Measurements from ENCODE around the gene CAMSAP2. TPM values are rescaled to one million over a fixed set of nuclear protein-coding genes. Genes with fewer than 3 reads are reported as not detected.

Gene CAMSAP2
- polyA plus RNA-seq, 1 of the 3 experiments (the other 2 are of a cell fraction): 5.5 TPM

- no peak for TF ChIP-seq FOXM1 (IDR thresholded peaks at IDR 0.05; ENCODE audit: low read depth)
- no peak for TF ChIP-seq MEF2A (IDR thresholded peaks at IDR 0.05; ENCODE audit: borderline replicate concordance, low read depth)
- no peak for TF ChIP-seq FOXJ3 (CRISPR knock-in tag; IDR thresholded peaks at IDR 0.05)
- TF ChIP-seq GATA2 (CRISPR knock-in tag; IDR thresholded peaks at IDR 0.05): no peak
- no peak for TF ChIP-seq POLR2AphosphoS5 (IDR thresholded peaks at IDR 0.05; ENCODE audit: low read depth, low read length)
- TF ChIP-seq TCF12 (IDR thresholded peaks at IDR 0.05): no peak
- no peak for TF ChIP-seq ELF1 (IDR thresholded peaks at IDR 0.05)
- TF ChIP-seq YY1 (IDR thresholded peaks at IDR 0.05; ENCODE audit: low read depth): no peak
- no peak for TF ChIP-seq NRF1 (IDR thresholded peaks at IDR 0.05; ENCODE audit: low read depth, low read length)
- TF ChIP-seq NFIC (IDR thresholded peaks at IDR 0.05; ENCODE audit: borderline replicate concordance): no peak
- no peak for TF ChIP-seq ZBTB33 (IDR thresholded peaks at IDR 0.05; ENCODE audit: borderline replicate concordance, low read depth)
- no peak for TF ChIP-seq PBX3 (IDR thresholded peaks at IDR 0.05)
- no peak for TF ChIP-seq RFX5 (IDR thresholded peaks at IDR 0.05; ENCODE audit: low read length)
- no peak for TF ChIP-seq TEAD4 (IDR thresholded peaks at IDR 0.05; ENCODE audit: borderline replicate concordance, insufficient read depth)
- no peak for TF ChIP-seq EZH2phosphoT487 (IDR thresholded peaks at IDR 0.05; ENCODE audit: borderline replicate concordance, low read depth)
- TF ChIP-seq FOSL2 (IDR thresholded peaks at IDR 0.05; ENCODE audit: borderline replicate concordance, low read depth): no peak
- TF ChIP-seq CTCF (IDR thresholded peaks at IDR 0.05): no peak
- no peak for TF ChIP-seq MAX (IDR thresholded peaks at IDR 0.05; ENCODE audit: low read depth)
- TF ChIP-seq USF2 (IDR thresholded peaks at IDR 0.05; ENCODE audit: borderline replicate concordance, low read depth, low read length): no peak
- WGBS (ENCODE audit: low lambda C conversion rate): 95% methylated on average over 5 of the region's 5 CpGs
- POLR2A ChIA-PET: no interaction called here
- no peaks in the 10 kb centered on the region for H3K9me3 ChIP-seq
- no peak overlapping the region for H3K27ac ChIP-seq (ENCODE audit: low read depth in 2 of 2, low read length in 1 of 2)
- H3K79me2 ChIP-seq (ENCODE audit: insufficient read depth): peaks cover 100% of the 10 kb centered on the region
- no peak overlapping the region for H3K4me2 ChIP-seq
- peaks cover 74% of the 10 kb centered on the region for H4K20me1 ChIP-seq (ENCODE audit: insufficient read depth)
- no peak for DNase-seq
- no peak overlapping the region for H3K9ac ChIP-seq
- no peak overlapping the region for H2AFZ ChIP-seq (ENCODE audit: low read depth)
- no peaks in the 10 kb centered on the region for H3K9me2 ChIP-seq
- no peak overlapping the region for H3K4me3 ChIP-seq (ENCODE audit: low read depth in 2 of 2, low read length in 1 of 2)
- peaks cover under 1 to 10% of the 10 kb centered on the region in 2 experiments for H3K36me3 ChIP-seq (replicated peaks in 1 of 2; ENCODE audit: control insufficient read depth in 1 of 2, insufficient read depth in 2 of 2, low read length in 1 of 2)
- H3K4me1 ChIP-seq (ENCODE audit: control insufficient read depth in 1 of 2, insufficient read depth in 2 of 2, low read depth in 1 of 2, low read length in 1 of 2): peaks cover 0 to 9% of the 10 kb centered on the region in 2 experiments; a peak in 3 of 4 replicates
- no peaks in the 10 kb centered on the region for H3F3A ChIP-seq (replicated peaks; ENCODE audit: insufficient read depth)
- CTCF ChIA-PET: no interaction called here
- H3K27me3 ChIP-seq (ENCODE audit: insufficient read depth): no peaks in the 10 kb centered on the region
Measured at GRCh38 chr1:200753650-200754198, 15.0 kb downstream of the CAMSAP2 start.
